ENCODE data around the gene FOXP2.

DNA sequence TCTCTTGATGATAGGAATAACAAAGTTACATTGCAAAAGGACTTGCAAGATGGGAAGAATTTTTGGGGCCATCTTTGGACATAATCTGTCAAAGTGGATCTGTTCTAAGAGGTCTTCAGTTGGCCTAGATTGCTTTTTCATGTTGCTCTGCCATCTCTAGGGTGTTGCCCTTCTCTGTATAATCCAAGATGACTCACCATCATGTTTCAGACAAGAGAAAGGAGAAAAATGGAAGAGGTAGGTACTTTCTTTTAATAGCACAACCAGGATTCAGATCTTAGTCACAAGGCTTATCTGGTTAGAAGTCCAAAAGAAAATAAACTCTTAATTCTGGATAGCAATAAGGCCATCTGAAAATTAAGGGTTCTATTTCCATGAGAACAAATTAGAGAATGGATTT is 38.7 kb upstream of the FOXP2 start:
- TF ChIP-seq EZH2 (IDR thresholded peaks at IDR 0.05; ENCODE audit: borderline replicate concordance) = no peak
- TF ChIP-seq, protein P1, sequence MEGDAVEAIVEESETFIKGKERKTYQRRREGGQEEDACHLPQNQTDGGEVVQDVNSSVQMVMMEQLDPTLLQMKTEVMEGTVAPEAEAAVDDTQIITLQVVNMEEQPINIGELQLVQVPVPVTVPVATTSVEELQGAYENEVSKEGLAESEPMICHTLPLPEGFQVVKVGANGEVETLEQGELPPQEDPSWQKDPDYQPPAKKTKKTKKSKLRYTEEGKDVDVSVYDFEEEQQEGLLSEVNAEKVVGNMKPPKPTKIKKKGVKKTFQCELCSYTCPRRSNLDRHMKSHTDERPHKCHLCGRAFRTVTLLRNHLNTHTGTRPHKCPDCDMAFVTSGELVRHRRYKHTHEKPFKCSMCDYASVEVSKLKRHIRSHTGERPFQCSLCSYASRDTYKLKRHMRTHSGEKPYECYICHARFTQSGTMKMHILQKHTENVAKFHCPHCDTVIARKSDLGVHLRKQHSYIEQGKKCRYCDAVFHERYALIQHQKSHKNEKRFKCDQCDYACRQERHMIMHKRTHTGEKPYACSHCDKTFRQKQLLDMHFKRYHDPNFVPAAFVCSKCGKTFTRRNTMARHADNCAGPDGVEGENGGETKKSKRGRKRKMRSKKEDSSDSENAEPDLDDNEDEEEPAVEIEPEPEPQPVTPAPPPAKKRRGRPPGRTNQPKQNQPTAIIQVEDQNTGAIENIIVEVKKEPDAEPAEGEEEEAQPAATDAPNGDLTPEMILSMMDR (IDR thresholded peaks at IDR 0.05; ENCODE audit: poor library complexity) = no peak
